GM21576 (cell line): ENCODE data around the gene KRTAP5-2.

ENCODE experiments used
- ATAC-seq: cut with Tn5 transposase; IDR thresholded peaks from one replicate; pipeline ENCODE4 v1.9.1; 2021; ENCODE audit warnings: mild to moderate bottlenecking, moderate library complexity; ENCODE audit not compliant: unreplicated experiment

KRTAP5-2 gene

GRCh38 chr11:1568441-1568911, 29.6 kb downstream of the KRTAP5-2 start:
- ATAC-seq = no peak

DNA sequence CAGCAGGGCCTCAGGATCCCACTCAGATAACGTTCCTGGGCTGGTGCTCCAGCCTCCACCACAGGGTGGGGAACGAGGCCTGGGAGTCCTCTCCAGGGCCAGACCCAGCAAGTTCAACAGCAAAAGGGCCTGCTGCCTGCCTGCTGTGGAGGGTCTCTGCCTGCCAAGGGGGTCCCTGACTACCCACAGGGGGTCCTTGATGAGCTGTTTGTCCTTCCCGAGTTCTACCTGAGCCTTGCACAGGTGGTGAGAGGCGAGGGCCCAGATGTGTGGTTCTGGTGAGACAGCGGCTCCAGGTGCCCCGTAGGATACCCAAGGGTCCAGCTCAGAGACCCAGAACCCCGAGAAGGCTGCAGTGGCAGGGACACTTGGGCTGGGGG, 30.4 kb downstream of the KRTAP5-2 start:
- ATAC-seq = no peak

DNA sequence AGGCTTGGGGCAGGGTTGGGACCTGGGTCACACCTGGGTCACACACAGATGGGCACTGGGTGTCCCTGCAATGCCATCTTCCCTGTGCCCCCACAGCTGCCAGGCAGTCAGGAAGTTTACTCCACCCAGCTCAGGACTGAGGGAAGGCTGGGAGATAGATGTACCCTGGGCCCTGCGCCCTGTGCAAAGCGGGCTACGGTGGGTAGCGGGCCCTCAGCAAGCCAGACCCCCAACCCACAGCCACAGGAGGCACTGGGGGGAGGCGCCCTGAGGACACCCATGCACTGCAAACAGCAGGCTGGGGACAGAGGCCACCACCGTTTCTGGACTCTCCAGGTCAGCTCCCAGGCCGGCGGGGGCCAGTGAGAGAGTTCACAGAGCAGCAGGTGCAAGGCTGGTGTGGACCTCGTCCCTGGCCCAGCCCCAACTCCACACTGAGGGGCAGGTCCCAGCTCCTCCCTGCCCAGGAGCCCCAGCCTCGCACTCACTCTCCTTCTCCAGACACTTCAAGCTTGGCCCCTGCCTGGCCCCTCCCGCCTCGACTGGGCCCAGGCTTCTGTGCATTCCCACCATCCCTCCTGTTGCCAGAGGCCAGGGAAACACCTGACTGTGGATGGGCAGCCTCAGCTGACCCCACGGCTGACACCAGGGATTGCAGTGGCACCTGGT, 30.9 kb downstream of the KRTAP5-2 start:
- no peak for ATAC-seq

DNA sequence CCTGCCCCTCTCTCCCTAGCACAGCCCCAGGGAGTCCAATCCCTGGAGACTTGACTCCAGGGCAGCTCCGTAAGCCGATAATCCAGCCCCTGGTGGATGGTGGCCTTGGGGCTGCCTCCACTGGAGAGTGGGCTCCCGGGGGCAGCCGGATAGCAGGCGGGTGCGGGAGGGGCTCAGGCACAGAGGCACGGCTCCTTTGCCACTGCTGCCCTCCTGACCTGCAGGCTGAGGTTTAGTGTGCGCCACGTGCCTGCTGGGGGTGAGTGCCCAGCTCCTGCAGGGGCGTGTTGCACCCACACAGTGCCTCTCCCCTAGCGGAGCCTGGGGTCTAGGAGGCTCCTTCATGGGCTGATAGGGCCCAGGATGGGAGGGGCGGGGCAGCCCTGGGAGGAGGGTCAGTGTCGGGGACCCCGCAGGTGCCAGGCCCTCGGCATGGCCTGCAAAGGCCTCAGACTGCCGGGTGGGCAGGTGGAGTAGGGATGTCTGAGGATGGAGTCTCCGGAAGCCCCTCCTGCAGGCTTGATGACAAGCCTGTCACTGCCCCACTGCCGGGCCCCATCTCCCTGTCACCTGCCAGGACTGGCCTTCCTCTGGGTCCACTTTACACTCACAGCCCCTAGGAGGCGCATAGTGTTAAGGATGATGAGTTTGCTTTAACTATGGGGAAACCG, 31.6 kb downstream of the KRTAP5-2 start:
- ATAC-seq = no peak

DNA sequence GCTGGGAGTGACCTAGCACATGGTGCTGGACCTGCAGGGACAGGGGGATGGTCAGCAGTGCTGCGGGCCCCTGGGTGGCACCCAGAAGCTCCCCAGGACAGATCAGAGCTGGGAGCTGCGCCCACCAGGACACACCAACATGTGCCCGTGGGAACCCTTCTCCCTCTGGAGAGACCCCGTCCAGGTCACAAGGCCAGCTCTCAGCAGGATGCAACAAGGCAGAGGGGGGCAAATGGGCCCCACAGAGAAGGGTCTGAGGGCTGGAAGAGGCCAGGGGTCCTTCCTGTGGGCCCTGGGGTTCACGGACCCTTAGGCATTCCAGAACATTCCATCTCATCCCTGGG, 32.2 kb downstream of the KRTAP5-2 start:
- ATAC-seq = no peak

DNA sequence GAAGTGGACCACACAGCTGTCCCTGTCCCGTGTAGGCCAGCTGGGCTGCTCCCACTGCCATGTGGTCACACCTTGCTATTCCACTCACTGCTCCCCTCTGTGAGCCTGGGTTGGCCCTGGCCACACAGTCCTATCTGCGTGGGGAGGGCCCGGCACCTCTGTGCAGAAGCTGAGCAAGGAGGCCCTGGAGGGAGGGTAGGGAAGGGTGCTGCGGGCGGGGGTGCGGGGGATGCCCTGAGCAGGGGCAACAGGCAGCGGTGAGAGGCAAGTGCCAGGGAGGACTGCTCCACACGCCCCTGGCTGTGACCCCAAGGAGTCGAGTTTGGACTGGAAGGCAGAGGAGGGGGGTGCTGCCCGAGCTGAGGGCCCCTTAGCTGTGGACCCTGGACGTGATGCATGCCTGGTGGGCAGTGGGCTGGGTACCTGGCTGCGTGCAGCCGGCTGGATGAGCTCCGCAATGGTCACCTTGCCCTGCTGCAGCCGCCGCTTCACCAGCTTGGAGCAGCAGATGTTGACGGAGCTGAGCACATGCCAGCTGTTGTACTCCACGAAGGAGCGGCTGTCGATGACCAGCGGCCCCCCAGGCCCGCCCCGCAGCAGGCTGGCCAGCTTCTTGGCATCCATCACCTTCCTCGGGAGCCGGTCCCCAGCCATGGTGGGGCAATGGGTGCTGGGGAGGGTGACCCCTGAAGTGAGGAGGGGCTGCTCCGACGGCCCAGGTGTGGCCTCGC, 32.8 kb downstream of the KRTAP5-2 start:
- no peak for ATAC-seq

GRCh38 chr11:1564535-1565172, 33.4 kb downstream of the KRTAP5-2 start:
- no peak for ATAC-seq

DNA sequence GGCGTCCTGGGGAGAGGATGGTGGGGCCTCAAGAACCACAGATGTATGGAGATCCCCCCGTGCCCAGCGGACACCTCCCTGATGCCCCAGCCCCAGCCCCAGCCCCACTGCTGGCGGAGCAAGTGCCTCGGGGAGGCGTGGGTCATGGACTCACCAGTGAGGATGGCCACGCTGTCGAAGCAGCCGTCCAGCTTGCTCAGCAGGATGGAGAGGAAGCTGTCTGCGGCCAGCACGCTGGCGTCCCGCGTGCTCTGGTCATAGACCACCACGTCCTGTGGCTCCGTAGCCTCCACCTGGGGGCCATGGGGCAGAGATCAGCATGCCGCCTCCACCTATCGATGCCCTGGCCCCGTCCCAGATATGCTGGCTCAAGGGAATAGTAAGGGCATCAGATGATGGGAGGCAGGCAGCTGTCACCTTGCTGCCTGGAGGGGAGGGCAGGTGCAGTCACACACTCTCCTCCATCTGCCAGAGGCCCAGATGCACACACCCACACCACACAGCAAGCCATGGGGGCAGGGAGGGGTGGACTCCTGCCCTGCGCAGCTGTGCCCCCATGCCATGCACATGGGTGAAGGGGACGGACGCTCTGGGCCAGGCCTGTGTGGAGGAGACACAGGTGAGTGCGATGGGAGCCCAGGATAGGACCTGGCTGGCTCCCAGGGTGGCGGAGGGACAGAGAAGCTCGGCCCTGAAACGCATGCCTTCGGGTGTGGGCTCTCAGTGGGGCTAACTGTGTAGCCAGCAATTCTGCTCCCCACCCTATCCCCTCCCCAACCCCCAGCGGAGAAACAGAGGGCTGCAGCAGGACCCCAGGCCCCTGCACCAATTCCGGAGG, 34.2 kb downstream of the KRTAP5-2 start:
- no peak for ATAC-seq

GRCh38 chr11:1563149-1563638, 34.9 kb downstream of the KRTAP5-2 start:
- no peak for ATAC-seq

GRCh38 chr11:1562469-1563148, 35.5 kb downstream of the KRTAP5-2 start:
- ATAC-seq = no peak

- no peak for ATAC-seq
Measured at GRCh38 chr11:1561955-1562354, 36.1 kb downstream of the KRTAP5-2 start.

DNA sequence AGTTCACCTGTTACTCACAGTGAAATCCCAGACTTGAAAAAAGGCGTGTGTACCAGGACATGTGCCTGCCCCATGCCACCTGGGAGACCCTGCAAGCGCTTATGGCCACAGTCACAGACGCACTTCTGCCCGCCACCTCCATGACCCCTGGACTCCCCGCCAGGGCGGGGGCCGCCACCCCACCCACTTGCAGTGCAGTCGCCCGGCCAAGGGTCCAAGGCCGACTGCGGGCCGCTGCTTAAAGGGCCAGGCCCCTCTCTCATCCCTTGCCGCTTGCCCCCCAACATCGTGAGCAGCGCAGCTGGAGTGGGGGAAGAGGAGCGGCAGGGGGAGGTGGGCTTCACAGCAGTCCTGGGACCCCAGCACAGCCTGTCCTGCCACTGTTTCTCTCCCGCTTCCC, 36.8 kb downstream of the KRTAP5-2 start:
- no peak for ATAC-seq

- ATAC-seq = no peak
Measured at GRCh38 chr11:1560649-1561251, 37.3 kb downstream of the KRTAP5-2 start.

- ATAC-seq = no peak
Measured at GRCh38 chr11:1560002-1560648, 38.0 kb downstream of the KRTAP5-2 start.

GRCh38 chr11:1559111-1559951, 38.8 kb downstream of the KRTAP5-2 start:
- no peak for ATAC-seq

GRCh38 chr11:1558775-1559110, 39.4 kb downstream of the KRTAP5-2 start:
- ATAC-seq = no peak

DNA sequence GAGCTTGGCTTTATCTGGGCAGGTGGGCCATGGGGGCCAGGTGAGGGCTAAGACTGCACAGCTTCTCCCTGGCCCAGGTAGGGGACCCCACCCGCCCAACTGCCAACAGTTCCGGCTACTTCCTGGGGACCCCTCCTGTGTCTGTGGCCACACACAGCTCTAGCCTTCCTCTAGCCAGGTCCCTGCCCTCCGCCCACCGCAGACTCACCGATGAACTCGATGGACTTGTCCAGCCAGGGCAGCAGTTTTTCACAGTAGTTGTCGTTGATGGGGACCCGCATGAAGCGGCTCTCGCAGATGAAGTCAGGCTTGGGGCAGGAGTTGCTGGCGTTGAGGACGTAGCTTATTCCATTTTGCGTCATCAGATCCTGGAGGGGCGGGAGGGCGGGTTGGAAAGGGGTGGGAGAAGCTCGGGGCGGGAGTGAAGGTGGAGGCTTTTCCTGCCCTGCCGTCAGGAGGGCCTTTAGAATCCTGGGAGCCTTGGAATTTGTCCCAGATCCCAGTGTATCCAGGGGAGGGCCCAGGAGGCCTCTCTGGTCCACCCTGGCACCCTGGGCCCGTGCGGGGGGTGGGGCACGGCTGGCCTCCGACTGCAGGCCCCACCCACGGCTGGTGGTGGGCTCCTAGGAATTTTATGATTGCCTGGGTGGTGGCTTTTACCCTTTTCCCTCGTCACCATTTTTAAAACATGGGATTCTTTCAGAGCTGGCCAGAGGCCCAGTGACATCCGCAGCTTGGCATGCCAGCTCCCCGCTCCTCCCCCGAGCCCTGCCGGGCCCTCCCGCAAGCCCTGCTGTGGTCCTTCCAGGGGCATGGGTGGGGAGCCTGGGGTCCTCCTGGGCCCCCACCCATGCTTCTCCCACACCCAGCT, 40.0 kb downstream of the KRTAP5-2 start:
- ATAC-seq = no peak
